H1 (cell line): ENCODE data around the gene ZNF213. TPM values are rescaled to one million over a fixed set of nuclear protein-coding genes. Genes with fewer than 3 reads are reported as not detected.

ENCODE experiments used
- ATF2 ChIP-seq: IDR thresholded peaks from 2 replicates; pipeline ENCODE4 v1.6.1; 2012; ENCODE audit warnings: low read length, inconsistent platforms
- BACH1 ChIP-seq: IDR thresholded peaks from 2 replicates; pipeline ENCODE4 v1.6.1; 2012; ENCODE audit warnings: low read length, improper control_type of control experiment
- CBX5 ChIP-seq: fragments of 300-800, 300-1000 bp; sonication (generic); IDR thresholded peaks from 2 replicates; pipeline ENCODE4 v1.7.1; 2016; ENCODE audit warnings: antibody characterized with exemption, low read length, low read depth
- CREB1 ChIP-seq: IDR thresholded peaks from 2 replicates; pipeline ENCODE4 v1.6.1; 2012; ENCODE audit warnings: inconsistent platforms
- E2F6 ChIP-seq: IDR thresholded peaks from 2 replicates; pipeline ENCODE4 v1.6.1; 2012; ENCODE audit warnings: inconsistent platforms
- HDAC2 ChIP-seq, 2 experiments: fragments of 300-600 bp in 1 of 2; sonication (generic) in 1 of 2; IDR thresholded peaks; 2 replicates each; pipeline ENCODE4 v1.6.1; 2011 to 2012; ENCODE audit warnings: low read depth in 2 of 2, low read length in 2 of 2, mild to moderate bottlenecking in 2 of 2, moderate library complexity in 2 of 2, borderline replicate concordance in 1 of 2, inconsistent platforms in 1 of 2
- JUN ChIP-seq: IDR thresholded peaks from 2 replicates; pipeline ENCODE4 v1.6.1; 2011; ENCODE audit warnings: low read depth, mild to moderate bottlenecking, improper control_type of control experiment, low read length
- KDM5A ChIP-seq: fragments of 200-600 bp; IDR thresholded peaks from 2 replicates; pipeline ENCODE4 v1.7.1; 2012; ENCODE audit warnings: mild to moderate bottlenecking, low read length, inconsistent platforms, mixed read lengths
- MAFK ChIP-seq: IDR thresholded peaks from 2 replicates; pipeline ENCODE4 v1.6.1; 2012; ENCODE audit warnings: low read depth, mild to moderate bottlenecking, improper control_type of control experiment, low read length
- POU5F1 ChIP-seq: IDR thresholded peaks from 2 replicates; pipeline ENCODE4 v1.6.1; 2011; ENCODE audit warnings: low read depth, mild to moderate bottlenecking, low read length, moderate library complexity
- RBBP5 ChIP-seq: IDR thresholded peaks from 2 replicates; pipeline ENCODE4 v1.7.1; 2012; ENCODE audit warnings: low read depth, mild to moderate bottlenecking, inconsistent platforms, low read length, moderate library complexity, borderline replicate concordance
- SIN3A ChIP-seq, 2 experiments: IDR thresholded peaks in 1 of 2; conservative IDR thresholded peaks in 1 of 2; 2 replicates each; pipeline ENCODE4 v1.6.1; 2011 to 2012; ENCODE audit warnings: low read length in 2 of 2, improper control_type of control experiment in 1 of 2, low read depth in 1 of 2, mild to moderate bottlenecking in 1 of 2
- SUZ12 ChIP-seq: fragments of 200-600 bp; sonication (generic); IDR thresholded peaks from 2 replicates; pipeline ENCODE4 v1.6.1; 2012; ENCODE audit warnings: mild to moderate bottlenecking, inconsistent platforms, low read length, moderate library complexity, mixed read lengths
- TAF1 ChIP-seq: IDR thresholded peaks from 2 replicates; pipeline ENCODE4 v1.6.1; 2011; ENCODE audit warnings: mild to moderate bottlenecking, low read depth, low read length
- YY1 ChIP-seq: IDR thresholded peaks from 2 replicates; pipeline ENCODE4 v1.6.1; 2011; ENCODE audit warnings: low read depth, mild to moderate bottlenecking, low read length
- polyA plus RNA-seq, 7 experiments: library from polyadenylated mRNA; depleted of rRNA in 3 of 7; stranded (reverse) in 5 of 7; unstranded in 2 of 7; fragments of >200 nt in 5 of 7; fragments of 200-250 nt in 2 of 7; gene quantifications; 1 replicate in 5 of 7; 2 replicates in 1 of 7; 4 replicates in 1 of 7; pipeline versions ENCODE4 v1.2.1 to v1.2.3, GENCODE V29; 2011 to 2013; ENCODE audit warnings: missing spikeins in 2 of 7, mixed read lengths in 2 of 7
- total RNA-seq: library from RNA; stranded (reverse); fragmentation: NEBNext Ultra II Directional; extraction: Animal tissue kit (Norgen Biotek cat#: 25700); gene quantifications from 2 replicates; pipeline ENCODE4 v1.2.1, GENCODE V29; 2021

Gene ZNF213
- total and polyA plus RNA-seq, 2 of the 8 experiments (the other 6 are each of a cell fraction or from before 2014, with no cell fraction given) = 1.6 to 6.9 TPM

GRCh38 chr16:3157229-3158025 is 22.6 kb downstream of the ZNF213 start (continued):
- TF ChIP-seq YY1 (no peak; the same call in 1 of the 2 replicates), ATF2 (0 out of 2 replicates have a peak, but pooled peaks have one; percentile 66), TAF1 (no peak), KDM5A (no peak), CBX5 (no peak), BACH1 (peak; percentile 63), RBBP5 (peak; percentile 11), SUZ12 (peak; percentile 47), CREB1 (0 out of 2 replicates have a peak, but pooled peaks have one; percentile 13), SIN3A (conservative IDR thresholded peaks at IDR 0.05 in 1 of 2, IDR thresholded peaks at IDR 0.05 in 1 of 2; ENCODE audit: low read depth in 1 of 2, low read length in 2 of 2) (no peak), JUN (no peak), MAFK (peak; percentile 74; the same call in 1 of the 2 replicates), POU5F1 (no peak), HDAC2 (IDR thresholded peaks at IDR 0.05; ENCODE audit: borderline replicate concordance in 1 of 2, low read depth in 2 of 2, low read length in 2 of 2) (peak in 1 of 2 experiments; percentile 58; a peak in 2 of 4 replicates), E2F6 (peak; percentile 38)
